Large intestine (tissue), 3 donors: ENCODE results near the gene NDUFA8. TPM values are rescaled to one million over a fixed set of nuclear protein-coding genes. Genes with fewer than 3 reads are reported as not detected.

Source experiments
- DNase-seq, 2 donors: peaks; one replicate each; pipeline versions ENCODE4 v3.0.0 to v3.0.0-alpha.2; 2013
- H3K27ac ChIP-seq: one replicate; pipeline ENCODE4 v1.5.1; 2013; ENCODE audit warnings: low read length
- H3K27me3 ChIP-seq: 2 replicates; pipeline ENCODE4 v1.6.1; 2013; ENCODE audit warnings: low read length; ENCODE audit not compliant: control insufficient read depth, insufficient read depth
- H3K36me3 ChIP-seq: 2 replicates; pipeline ENCODE4 v1.6.1; 2013; ENCODE audit warnings: low read length; ENCODE audit not compliant: control insufficient read depth, insufficient read depth
- H3K4me1 ChIP-seq: one replicate; pipeline ENCODE4 v1.6.1; 2013; ENCODE audit warnings: low read length; ENCODE audit not compliant: control insufficient read depth, insufficient read depth
- H3K4me3 ChIP-seq: one replicate; pipeline ENCODE4 v1.5.1; 2013; ENCODE audit warnings: low read length
- H3K9me3 ChIP-seq: one replicate; pipeline ENCODE4 v1.6.1; 2013; ENCODE audit warnings: mild to moderate bottlenecking, low read depth, low read length, moderate library complexity; ENCODE audit not compliant: control insufficient read depth
- WGBS: methylation state at CpG from one replicate; pipeline ENCODE4 v1.1.5; 2013; ENCODE audit warnings: low lambda C conversion rate; ENCODE audit not compliant: insufficient coverage; 5-methylcytosine and 5-hydroxymethylcytosine counted together
- polyA plus RNA-seq: library from polyadenylated mRNA; unstranded; fragments of 120-200 nt; gene quantifications from one replicate; pipeline ENCODE4 v1.2.1, GENCODE V29; 2013

The NDUFA8 gene
- polyA plus RNA-seq, 1 donor = 62.9 TPM

DNA sequence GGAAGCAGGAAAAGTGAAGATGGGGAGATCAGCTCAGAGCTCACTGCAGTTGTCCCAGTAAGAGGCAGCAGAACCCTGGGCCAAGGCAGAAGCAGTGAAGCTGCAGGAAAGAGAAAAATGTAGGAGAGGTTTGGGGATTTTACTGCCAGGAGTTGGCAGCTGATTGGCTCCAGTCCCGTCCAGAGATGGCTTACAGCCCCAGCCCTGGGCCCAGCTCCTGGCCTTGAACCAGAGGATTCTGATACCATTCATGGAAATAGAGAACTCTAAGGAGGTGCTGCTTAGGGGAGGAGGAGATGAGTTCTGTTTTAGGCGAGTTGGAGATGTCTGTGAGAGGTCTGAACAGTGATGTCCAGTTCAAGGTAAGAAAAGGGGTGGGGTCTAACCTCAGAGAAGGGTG is 4.7 kb upstream of the NDUFA8 start:
- Histone ChIP-seq H3K27ac (no peak overlapping the region), H3K4me3 (no peak overlapping the region)
- WGBS = no CpG with 5 or more reads among the region's 2 CpGs

DNA sequence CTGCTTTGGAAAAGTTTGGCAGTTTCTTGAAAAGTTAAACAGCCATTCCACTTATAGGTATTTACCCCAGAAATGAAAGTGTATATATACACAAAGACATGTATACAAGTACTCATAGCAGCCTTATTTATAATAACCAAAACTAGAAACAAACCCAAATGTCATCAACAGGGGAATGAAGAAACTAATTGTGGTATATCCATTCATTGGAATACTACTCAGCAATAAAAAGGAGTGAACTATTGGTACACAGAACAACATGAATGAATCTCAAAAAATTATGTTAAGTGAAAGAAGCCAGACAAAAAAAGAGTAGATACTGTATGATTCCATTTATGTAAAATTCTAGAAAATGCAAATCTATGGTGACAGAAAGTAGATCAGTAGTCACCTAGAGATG is 2.8 kb upstream of the NDUFA8 start:
- no peak overlapping the region for H3K27ac ChIP-seq
- no peak for DNase-seq
- H3K27me3 ChIP-seq = peaks cover 8% of the 10 kb centered on the region
- H3K4me3 ChIP-seq = no peak overlapping the region
- peaks cover 3% of the 10 kb centered on the region for H3K9me3 ChIP-seq
- H3K4me1 ChIP-seq = peaks cover 3% of the 10 kb centered on the region
- no peaks in the 10 kb centered on the region for H3K36me3 ChIP-seq

More for the DNA sequence above, 4.7 kb upstream of the NDUFA8 start:
- Histone ChIP-seq H3K4me1 (no peaks in the 10 kb centered on the region), H3K9me3 (peaks cover 3% of the 10 kb centered on the region), H3K27me3 (peaks cover 10% of the 10 kb centered on the region), H3K36me3 (no peaks in the 10 kb centered on the region)
- no peak for DNase-seq

DNA sequence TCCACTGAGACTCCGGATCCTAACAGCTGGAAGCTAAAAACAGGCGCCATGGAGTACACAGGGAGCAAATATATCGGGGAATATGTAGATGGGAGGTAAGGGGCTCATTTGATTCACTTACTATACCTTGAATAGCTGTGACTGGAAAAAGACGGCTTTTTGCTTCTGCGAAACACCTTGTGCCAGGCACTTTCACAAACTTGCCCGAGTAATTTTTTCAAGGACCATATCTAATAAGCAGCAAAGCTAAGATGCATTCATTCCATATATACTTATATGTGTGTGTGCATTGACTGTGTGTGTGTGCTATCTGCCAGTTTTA is 307 bp upstream of the NDUFA8 start:
- Histone ChIP-seq H3K4me3 (no peak overlapping the region), H3K27ac (no peak overlapping the region), H3K36me3 (peaks cover 3% of the 10 kb centered on the region), H3K27me3 (peaks cover 5% of the 10 kb centered on the region), H3K9me3 (peaks cover 3% of the 10 kb centered on the region), H3K4me1 (peaks cover 3% of the 10 kb centered on the region)
- no peak for DNase-seq
- WGBS = 78% methylated on average over 3 of the region's 6 CpGs

- peaks cover 3% of the 10 kb centered on the region for H3K36me3 ChIP-seq
- H3K27ac ChIP-seq = no peak overlapping the region
- peaks cover 3% of the 10 kb centered on the region for H3K9me3 ChIP-seq
- peaks cover 3% of the 10 kb centered on the region for H3K4me1 ChIP-seq
- peaks cover 2% of the 10 kb centered on the region for H3K27me3 ChIP-seq
- DNase-seq = peak; percentile 26 to 39
- H3K4me3 ChIP-seq = no peak overlapping the region
- WGBS = no CpG with 5 or more reads among the region's 3 CpGs
These were observed 1.4 kb downstream of the NDUFA8 start for GRCh38 chr9:122158202-122158601.

DNA sequence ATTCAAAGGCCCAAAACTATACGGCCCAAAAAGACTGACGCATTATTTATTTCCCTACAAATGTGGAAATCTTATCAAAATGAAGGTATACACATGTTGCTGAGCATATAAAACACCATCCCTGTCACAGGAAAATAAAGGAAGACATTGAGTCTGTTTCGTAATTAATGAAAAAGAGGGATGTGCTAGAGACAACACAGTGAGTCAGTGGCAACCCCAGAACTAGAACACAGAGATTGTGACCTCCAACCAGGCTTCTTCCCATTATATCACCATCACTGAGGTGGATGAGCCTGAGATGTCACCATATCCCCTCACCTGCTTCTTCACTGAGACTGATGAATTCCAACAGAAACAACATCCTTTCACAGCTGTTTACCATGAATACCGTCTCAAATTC is 3.8 kb downstream of the NDUFA8 start:
- no peak for DNase-seq
- H3K4me3 ChIP-seq = no peak overlapping the region
- H3K36me3 ChIP-seq = peaks cover 14% of the 10 kb centered on the region
- H3K4me1 ChIP-seq = peaks cover 3% of the 10 kb centered on the region
- no peak overlapping the region for H3K27ac ChIP-seq
- H3K27me3 ChIP-seq = no peaks in the 10 kb centered on the region
- H3K9me3 ChIP-seq = no peaks in the 10 kb centered on the region
- 97% methylated on average over 3 of the region's 4 CpGs for WGBS

- no CpG with 5 or more reads among the region's 4 CpGs for WGBS
- no peaks in the 10 kb centered on the region for H3K27me3 ChIP-seq
- H3K27ac ChIP-seq = no peak overlapping the region
- H3K4me1 ChIP-seq = no peaks in the 10 kb centered on the region
- H3K9me3 ChIP-seq = no peaks in the 10 kb centered on the region
- H3K36me3 ChIP-seq = peaks cover 32% of the 10 kb centered on the region
- DNase-seq = no peak
- H3K4me3 ChIP-seq = no peak overlapping the region
These were observed 8.2 kb downstream of the NDUFA8 start for GRCh38 chr9:122151267-122151828.

- Histone ChIP-seq H3K27ac (no peak overlapping the region), H3K36me3 (peaks cover 48% of the 10 kb centered on the region), H3K9me3 (no peaks in the 10 kb centered on the region), H3K4me3 (no peak overlapping the region), H3K27me3 (no peaks in the 10 kb centered on the region), H3K4me1 (peaks cover 3% of the 10 kb centered on the region)
- DNase-seq = no peak
- no CpG with 5 or more reads among the region's 2 CpGs for WGBS
These were observed 14.1 kb downstream of the NDUFA8 start for GRCh38 chr9:122145592-122145863.

DNA sequence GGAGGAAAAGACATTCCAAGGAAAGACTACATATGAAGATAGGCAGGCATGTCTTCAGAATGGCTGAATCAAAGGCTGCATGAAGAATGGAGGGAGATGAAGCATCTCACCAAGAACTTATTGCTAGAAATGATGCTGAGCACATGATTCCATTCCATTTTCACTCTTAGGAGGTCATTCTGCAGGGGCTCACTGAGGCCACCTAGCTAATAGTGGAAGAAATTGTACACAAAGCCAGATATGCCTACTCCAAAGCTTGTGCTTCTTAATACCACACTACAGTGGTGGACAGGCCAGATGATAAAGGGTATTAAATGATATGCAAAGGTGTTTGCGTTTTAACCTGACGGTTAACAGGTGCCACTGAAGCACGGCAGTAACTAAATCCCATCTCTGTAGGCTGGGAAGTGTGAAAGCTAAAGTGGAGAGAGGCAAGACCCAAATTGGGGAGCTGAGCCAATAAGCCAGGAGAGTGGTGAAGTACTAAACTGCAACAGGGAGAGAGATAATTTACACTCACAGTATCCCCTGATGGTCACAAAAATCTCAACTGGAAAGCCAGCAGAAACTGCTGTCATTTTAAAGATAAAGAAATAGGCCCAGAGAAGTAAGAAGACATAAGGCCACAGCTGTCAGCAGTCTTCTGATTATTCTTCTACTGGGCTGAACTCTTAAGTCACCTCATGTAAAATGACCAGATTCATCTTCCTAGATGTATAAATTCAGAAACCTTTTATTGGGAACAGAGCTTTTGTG is 14.6 kb downstream of the NDUFA8 start:
- peaks cover 48% of the 10 kb centered on the region for H3K36me3 ChIP-seq
- DNase-seq = no peak
- H3K4me1 ChIP-seq = peaks cover 3% of the 10 kb centered on the region
- no peak overlapping the region for H3K27ac ChIP-seq
- H3K4me3 ChIP-seq = no peak overlapping the region
- H3K9me3 ChIP-seq = no peaks in the 10 kb centered on the region
- no CpG with 5 or more reads among the region's 3 CpGs for WGBS
- H3K27me3 ChIP-seq = no peaks in the 10 kb centered on the region

DNA sequence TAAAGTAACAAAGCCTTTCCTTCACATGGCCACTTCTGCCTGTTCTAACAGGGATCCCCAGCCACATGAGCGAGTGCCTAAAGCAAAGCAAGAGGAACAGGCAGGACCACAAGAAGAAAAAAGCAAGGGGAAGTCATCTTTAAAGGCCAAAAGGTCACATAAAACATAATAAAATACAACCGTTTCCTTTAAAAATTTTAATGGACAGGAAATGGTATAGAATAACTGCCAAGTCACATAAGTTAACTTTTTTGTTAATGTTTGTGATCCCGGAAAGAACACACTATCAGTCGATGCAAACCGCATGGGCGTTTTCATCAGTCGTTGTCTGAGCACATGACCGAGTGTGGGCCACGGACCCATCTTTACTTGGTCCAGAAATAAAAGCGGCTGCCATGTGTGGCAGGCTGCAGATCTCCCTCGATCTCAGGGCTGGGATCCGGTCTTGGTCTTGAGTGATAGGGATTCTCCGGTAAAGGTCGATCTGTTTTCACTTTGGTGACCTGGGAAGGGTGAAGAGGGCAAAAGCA is 15.6 kb downstream of the NDUFA8 start:
- no peak for DNase-seq
- H3K9me3 ChIP-seq = no peaks in the 10 kb centered on the region
- H3K27me3 ChIP-seq = no peaks in the 10 kb centered on the region
- H3K4me3 ChIP-seq = no peak overlapping the region
- no peak overlapping the region for H3K27ac ChIP-seq
- WGBS = 90% methylated on average over 2 of the region's 14 CpGs
- peaks cover 6% of the 10 kb centered on the region for H3K4me1 ChIP-seq
- H3K36me3 ChIP-seq = peaks cover 43% of the 10 kb centered on the region

GRCh38 chr9:122143296-122143695 is 16.3 kb downstream of the NDUFA8 start:
- WGBS = no CpG with 5 or more reads among the region's 1 CpG
- Histone ChIP-seq H3K9me3 (no peaks in the 10 kb centered on the region), H3K27me3 (no peaks in the 10 kb centered on the region), H3K36me3 (peaks cover 43% of the 10 kb centered on the region), H3K4me1 (peaks cover 10% of the 10 kb centered on the region), H3K4me3 (no peak overlapping the region), H3K27ac (no peak overlapping the region)
- no peak for DNase-seq

GRCh38 chr9:122141671-122142070 is 17.9 kb downstream of the NDUFA8 start:
- peaks cover 32% of the 10 kb centered on the region for H3K36me3 ChIP-seq
- H3K4me3 ChIP-seq = no peak overlapping the region
- no peak overlapping the region for H3K27ac ChIP-seq
- peaks cover 10% of the 10 kb centered on the region for H3K4me1 ChIP-seq
- no peak for DNase-seq
- no peaks in the 10 kb centered on the region for H3K27me3 ChIP-seq
- H3K9me3 ChIP-seq = no peaks in the 10 kb centered on the region
- no CpG with 5 or more reads among the region's 5 CpGs for WGBS
